Measurements from ENCODE around the gene ZNF618.

ZNF618 gene

DNA sequence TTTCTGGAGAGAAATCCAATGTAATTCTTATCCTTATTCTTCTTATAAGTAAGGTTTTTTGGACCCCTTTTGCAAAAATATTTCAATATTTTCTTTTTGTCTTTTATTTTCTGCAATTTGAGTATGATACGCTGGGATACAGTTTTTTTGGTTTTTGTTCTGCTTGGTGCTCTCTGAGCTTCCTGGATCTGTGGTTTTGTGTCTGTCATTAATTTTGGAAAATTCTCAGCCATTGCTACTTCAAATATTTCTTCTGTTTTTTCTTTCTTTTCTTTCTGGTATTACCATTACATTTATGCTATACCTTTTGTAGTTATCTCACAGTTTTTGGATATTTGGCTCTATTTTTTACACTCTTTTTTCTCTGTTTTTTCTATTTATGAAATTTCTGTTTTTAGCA, 50.1 kb downstream of the ZNF618 start:
- no peak for DNase-seq (ENCODE audit: extremely low read depth, low read depth)
- TF ChIP-seq, protein P1, sequence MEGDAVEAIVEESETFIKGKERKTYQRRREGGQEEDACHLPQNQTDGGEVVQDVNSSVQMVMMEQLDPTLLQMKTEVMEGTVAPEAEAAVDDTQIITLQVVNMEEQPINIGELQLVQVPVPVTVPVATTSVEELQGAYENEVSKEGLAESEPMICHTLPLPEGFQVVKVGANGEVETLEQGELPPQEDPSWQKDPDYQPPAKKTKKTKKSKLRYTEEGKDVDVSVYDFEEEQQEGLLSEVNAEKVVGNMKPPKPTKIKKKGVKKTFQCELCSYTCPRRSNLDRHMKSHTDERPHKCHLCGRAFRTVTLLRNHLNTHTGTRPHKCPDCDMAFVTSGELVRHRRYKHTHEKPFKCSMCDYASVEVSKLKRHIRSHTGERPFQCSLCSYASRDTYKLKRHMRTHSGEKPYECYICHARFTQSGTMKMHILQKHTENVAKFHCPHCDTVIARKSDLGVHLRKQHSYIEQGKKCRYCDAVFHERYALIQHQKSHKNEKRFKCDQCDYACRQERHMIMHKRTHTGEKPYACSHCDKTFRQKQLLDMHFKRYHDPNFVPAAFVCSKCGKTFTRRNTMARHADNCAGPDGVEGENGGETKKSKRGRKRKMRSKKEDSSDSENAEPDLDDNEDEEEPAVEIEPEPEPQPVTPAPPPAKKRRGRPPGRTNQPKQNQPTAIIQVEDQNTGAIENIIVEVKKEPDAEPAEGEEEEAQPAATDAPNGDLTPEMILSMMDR (IDR thresholded peaks at IDR 0.05; ENCODE audit: low read depth, low read length): no peak

DNA sequence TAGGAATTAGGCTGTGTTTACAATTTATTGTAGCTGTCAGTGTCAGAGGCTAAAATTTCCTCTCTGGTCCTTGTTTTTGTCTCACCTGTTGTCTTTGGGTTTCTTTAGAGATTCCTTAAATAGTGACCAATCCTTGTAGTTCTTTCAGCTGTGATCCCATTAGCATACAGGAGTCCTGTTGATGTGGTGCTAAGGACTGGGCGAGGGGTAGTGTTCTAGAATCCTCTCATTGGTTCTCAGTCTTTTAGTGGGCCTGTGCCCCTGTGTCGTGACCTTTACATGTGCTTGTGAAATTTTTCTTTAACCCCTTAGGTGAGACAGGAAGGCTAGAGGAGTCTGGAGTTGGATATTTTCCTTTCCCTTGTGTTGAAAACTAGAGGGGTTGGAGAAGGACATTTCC, 51.2 kb downstream of the ZNF618 start:
- no peak for DNase-seq (ENCODE audit: extremely low read depth, low read depth)
- TF ChIP-seq, protein P1 (IDR thresholded peaks at IDR 0.05; ENCODE audit: low read depth, low read length): no peak

GRCh38 chr9:113928269-113928668, 52.2 kb downstream of the ZNF618 start:
- DNase-seq (ENCODE audit: extremely low read depth, low read depth): no peak
- TF ChIP-seq, protein P1 (IDR thresholded peaks at IDR 0.05; ENCODE audit: low read depth, low read length): no peak

GRCh38 chr9:113929634-113930389, 53.7 kb downstream of the ZNF618 start:
- DNase-seq (ENCODE audit: extremely low read depth, low read depth): no peak
- TF ChIP-seq, protein P1 (IDR thresholded peaks at IDR 0.05; ENCODE audit: low read depth, low read length): no peak

DNA sequence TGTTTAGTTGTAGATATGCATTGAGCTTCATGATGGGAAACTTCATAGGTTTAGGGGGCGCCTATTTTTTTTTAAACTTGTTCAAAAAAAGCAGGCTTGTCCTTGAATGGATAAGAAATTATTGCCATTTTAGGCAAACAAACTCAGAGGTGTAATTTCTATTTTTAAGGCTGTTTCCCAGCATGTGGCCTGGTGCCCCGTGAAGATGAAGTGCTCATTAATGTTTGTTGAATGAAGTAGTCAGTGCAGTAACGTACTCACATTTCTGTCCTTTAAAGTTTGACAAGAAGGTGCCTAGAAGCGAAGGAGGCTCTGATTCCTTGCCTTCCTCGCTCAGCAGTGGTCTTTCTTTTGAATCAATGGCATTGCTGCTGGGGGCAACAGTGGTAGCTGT, 54.3 kb downstream of the ZNF618 start:
- TF ChIP-seq, protein P1 (IDR thresholded peaks at IDR 0.05; ENCODE audit: low read depth, low read length): no peak
- DNase-seq (ENCODE audit: extremely low read depth, low read depth): no peak

GRCh38 chr9:113931140-113931539, 55.0 kb downstream of the ZNF618 start:
- TF ChIP-seq, protein P1 (IDR thresholded peaks at IDR 0.05; ENCODE audit: low read depth, low read length): no peak
- DNase-seq (ENCODE audit: extremely low read depth, low read depth): no peak

- no peak for DNase-seq (ENCODE audit: extremely low read depth, low read depth)
- TF ChIP-seq, protein P1 (IDR thresholded peaks at IDR 0.05; ENCODE audit: low read depth, low read length): no peak
These were observed 55.7 kb downstream of the ZNF618 start for GRCh38 chr9:113931777-113932176.

All from AG09319 (cell line).